ENCODE measurements around the gene HTT. TPM values are rescaled to one million over a fixed set of nuclear protein-coding genes. Genes with fewer than 3 reads are reported as not detected.
A peak's percentile ranks its signal among the peaks of the same experiment; 100 is the strongest.

The HTT gene
- total RNA-seq, 1 donor from 2014 or later: 49.8 TPM

DNA sequence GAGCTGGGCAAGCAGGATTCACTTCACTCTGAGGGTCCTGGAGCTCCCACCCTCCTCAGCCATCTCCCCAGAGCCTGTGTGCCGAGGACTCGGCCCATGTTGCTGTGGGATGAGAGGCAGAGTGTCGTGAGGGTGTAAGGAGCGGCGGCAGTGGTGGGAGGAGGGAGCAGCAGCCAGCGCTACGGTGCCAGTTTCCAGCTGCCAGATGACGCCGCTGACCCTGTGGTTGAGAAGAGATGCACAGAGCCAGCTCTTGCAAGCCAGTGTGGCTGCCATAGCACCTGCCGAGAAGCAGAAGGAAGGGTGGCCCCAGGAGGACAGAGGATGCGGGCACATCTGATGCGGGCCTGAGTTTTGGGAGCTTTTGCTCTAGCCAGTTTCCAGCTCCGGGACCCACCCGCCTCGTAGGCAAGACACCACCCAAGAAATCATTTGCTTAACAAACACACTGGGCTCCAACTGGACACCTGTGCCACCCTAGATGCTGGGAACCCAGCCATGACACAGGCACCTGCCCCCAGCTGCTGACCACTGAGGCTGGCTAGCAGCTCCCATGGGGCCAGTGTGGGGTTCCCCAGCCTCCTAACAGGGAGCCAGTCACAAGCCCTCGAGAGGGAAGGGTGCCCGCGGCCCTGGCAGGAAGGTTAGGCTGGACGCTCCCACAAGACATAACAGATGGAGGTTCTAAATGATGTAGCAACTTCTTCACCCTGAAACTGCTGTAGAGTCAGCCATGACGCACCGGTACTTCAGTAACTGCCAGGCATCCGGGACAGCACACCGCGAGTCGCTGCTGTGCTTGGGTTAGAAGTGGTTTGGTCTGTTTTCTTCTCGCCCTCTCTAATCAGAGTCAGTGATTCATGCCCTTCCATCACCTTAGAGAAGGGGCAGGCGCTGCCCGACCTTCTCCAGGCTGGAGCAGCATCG is 183.3 kb downstream of the HTT start:
- H3K27ac ChIP-seq: no peak overlapping the region
- no peaks in the 10 kb centered on the region for H3K9me3 ChIP-seq
- no peak for DNase-seq (ENCODE audit: extremely low spot score in 2 of 2)
- no peaks in the 10 kb centered on the region for H3K27me3 ChIP-seq
- no peak overlapping the region for H3K4me3 ChIP-seq
- H3K4me1 ChIP-seq: no peaks in the 10 kb centered on the region
- TF ChIP-seq POLR2AphosphoS5 (IDR thresholded peaks at IDR 0.05; ENCODE audit: insufficient read depth in 1 of 2, low read depth in 1 of 2) (no peak), POLR2A (IDR thresholded peaks at IDR 0.05) (no peak)
- TF ChIP-seq, protein P1, sequence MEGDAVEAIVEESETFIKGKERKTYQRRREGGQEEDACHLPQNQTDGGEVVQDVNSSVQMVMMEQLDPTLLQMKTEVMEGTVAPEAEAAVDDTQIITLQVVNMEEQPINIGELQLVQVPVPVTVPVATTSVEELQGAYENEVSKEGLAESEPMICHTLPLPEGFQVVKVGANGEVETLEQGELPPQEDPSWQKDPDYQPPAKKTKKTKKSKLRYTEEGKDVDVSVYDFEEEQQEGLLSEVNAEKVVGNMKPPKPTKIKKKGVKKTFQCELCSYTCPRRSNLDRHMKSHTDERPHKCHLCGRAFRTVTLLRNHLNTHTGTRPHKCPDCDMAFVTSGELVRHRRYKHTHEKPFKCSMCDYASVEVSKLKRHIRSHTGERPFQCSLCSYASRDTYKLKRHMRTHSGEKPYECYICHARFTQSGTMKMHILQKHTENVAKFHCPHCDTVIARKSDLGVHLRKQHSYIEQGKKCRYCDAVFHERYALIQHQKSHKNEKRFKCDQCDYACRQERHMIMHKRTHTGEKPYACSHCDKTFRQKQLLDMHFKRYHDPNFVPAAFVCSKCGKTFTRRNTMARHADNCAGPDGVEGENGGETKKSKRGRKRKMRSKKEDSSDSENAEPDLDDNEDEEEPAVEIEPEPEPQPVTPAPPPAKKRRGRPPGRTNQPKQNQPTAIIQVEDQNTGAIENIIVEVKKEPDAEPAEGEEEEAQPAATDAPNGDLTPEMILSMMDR (IDR thresholded peaks at IDR 0.05): no peak
- intact Hi-C loops (cut with DNase I): no loop called here
- no peaks in the 10 kb centered on the region for H3K36me3 ChIP-seq

DNA sequence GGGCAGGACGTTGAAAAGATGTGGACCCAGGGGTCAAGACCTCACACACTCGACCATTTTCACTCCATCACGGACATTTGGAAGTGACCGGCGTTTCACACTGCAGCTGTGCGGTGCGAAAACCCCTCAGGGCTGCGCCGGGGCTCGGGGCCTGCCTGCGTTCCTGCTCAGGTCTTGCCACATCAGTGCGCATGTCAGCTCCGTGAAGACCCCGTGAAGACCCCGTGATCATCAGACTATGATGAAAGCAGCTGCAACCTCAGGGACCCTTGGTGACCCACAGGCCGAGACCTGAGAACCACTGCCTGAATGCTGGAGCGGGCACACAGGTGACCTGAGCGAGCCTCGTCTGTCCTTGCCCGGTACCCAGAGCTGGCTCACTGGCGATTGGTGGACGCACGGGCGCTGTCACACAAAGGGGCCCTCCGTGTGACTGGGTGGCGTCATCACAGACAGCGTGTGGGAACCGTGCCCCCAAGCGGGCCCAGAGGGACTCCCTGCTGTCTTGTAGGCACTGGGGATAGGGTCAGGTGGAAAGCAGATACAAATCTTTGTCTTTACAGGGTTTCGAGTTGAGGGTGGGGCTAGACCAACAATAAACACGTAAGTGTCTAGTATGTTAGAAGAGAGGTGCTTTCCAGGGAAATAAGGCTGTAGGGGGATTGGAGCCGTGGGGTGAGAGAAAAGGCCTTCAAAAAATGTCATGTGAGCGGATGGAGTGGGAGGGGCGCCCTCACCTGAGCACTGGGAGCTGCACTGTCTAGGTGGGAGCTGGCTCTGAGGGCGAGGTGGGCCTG is 187.1 kb downstream of the HTT start:
- Histone ChIP-seq H3K4me3 (no peak overlapping the region), H3K27me3 (no peaks in the 10 kb centered on the region), H3K36me3 (no peaks in the 10 kb centered on the region), H3K27ac (no peak overlapping the region), H3K9me3 (no peaks in the 10 kb centered on the region), H3K4me1 (no peaks in the 10 kb centered on the region)
- no peak for TF ChIP-seq POLR2A (IDR thresholded peaks at IDR 0.05)
- TF ChIP-seq, protein P1 (IDR thresholded peaks at IDR 0.05): no peak
- TF ChIP-seq POLR2AphosphoS5 (IDR thresholded peaks at IDR 0.05; ENCODE audit: insufficient read depth in 1 of 2, low read depth in 1 of 2): no peak
- intact Hi-C loops (cut with DNase I): no loop called here
- no peak for DNase-seq (ENCODE audit: extremely low spot score in 2 of 2)

DNA sequence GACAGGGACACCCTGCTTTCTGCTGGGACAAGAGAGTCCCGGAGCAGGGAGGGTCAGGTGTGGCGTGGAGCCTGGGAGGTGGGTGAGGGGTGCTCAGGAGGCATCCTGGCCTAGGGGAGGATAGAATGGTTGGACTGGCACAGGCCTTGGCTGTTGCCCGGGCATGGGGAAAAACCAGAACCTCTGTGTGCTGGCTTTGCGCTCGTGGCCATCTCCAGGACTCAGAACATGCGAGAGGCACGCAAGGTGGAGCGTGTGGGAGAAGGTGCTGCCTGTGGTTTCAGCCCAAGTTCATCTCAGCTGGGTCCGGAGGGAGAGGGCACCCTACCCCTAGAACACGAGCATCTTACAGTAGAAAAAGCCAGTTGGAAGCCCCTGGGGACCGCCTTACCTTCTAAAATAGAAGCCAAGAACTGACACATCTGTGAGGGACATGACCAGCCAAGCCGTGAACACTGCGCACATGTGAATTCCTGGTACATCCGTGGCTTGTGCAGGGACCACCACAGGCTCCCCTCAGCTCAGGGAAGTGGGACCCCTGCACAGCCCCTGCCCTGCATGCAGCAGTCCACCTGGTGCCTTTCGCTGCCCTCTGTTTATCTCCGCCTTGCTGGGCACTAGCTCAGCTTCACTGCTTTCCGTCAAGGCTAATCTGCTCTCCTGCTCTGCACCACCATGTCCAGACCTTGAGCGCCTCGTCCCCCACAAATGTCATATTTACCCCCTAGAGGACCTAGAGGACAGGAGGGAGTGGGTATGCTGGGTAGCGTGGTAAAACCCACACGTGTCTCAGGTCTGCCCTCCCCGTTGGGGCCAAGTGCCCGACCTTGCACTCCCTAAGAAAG is 187.9 kb downstream of the HTT start:
- TF ChIP-seq POLR2A (IDR thresholded peaks at IDR 0.05) (no peak), POLR2AphosphoS5 (IDR thresholded peaks at IDR 0.05; ENCODE audit: insufficient read depth in 1 of 2, low read depth in 1 of 2) (no peak)
- TF ChIP-seq, protein P1 (IDR thresholded peaks at IDR 0.05): no peak
- Histone ChIP-seq H3K4me1 (no peaks in the 10 kb centered on the region), H3K27me3 (no peaks in the 10 kb centered on the region), H3K27ac (no peak overlapping the region), H3K4me3 (no peak overlapping the region), H3K36me3 (no peaks in the 10 kb centered on the region), H3K9me3 (no peaks in the 10 kb centered on the region)
- no peak for DNase-seq (ENCODE audit: extremely low spot score in 2 of 2)
- intact Hi-C loops (cut with DNase I): no loop called here

DNA sequence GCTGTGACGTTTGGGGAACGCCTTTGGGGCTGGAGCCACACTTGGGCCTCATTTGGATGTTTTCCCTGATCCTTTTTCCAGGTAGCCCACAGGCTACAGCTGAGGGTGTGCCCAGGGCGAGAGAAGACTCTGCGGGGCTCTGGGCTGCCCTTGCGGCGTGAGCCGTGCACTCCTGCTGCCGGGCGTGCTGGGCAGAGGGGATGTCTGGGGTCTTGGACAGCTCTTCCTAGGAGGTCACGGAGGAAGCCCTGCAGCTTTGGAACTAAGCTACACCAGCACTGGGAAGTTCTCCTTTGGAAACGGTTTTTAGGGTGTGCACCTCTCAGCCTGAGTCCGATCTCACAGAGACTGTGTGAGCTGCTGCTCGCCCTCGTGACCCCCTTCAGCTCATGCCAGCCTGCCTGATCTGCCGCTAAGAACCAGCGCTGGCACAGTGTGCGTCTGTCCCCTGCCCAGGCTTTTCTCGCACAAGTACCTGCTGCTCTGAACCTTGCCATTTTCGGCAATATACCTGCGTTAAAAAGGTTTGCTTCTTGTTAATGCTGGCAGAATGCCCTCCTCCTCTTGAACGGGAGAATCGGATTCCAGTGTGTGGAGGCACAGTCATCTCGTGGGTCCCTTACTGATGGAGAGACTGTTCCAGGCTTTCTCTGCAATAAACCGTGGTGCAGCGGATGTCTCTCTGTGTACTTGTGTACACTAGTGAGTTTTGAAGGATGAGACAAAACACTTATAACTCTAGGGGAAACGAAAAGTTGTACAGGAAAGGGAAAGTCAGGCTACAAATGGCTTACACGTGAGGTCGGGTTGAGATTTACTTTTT is 188.8 kb downstream of the HTT start:
- intact Hi-C loops (cut with DNase I): no loop called here

More for the DNA sequence above, 188.8 kb downstream of the HTT start:
- no peak overlapping the region for H3K27ac ChIP-seq
- peak in 1 of 2 donors; percentile 40 for DNase-seq (ENCODE audit: extremely low spot score in 2 of 2)
- H3K36me3 ChIP-seq: no peaks in the 10 kb centered on the region
- no peak overlapping the region for H3K4me3 ChIP-seq
- no peaks in the 10 kb centered on the region for H3K4me1 ChIP-seq
- TF ChIP-seq POLR2AphosphoS5 (IDR thresholded peaks at IDR 0.05; ENCODE audit: insufficient read depth in 1 of 2, low read depth in 1 of 2): no peak
- TF ChIP-seq POLR2A (IDR thresholded peaks at IDR 0.05): no peak
- TF ChIP-seq, protein P1 (IDR thresholded peaks at IDR 0.05): no peak
- H3K27me3 ChIP-seq: no peaks in the 10 kb centered on the region
- H3K9me3 ChIP-seq: no peaks in the 10 kb centered on the region
